SK-N-MC (cell line): ENCODE measurements around the gene POLR3K.

ENCODE experiments used
- EZH2 ChIP-seq: fragments of 200-600 bp; sonication (generic); IDR thresholded peaks from one replicate; pipeline ENCODE4 v1.6.1; 2017; ENCODE audit warnings: antibody characterized with exemption
- FOXP2 ChIP-seq: optimal IDR thresholded peaks from 2 replicates; pipeline ENCODE3; 2011; ENCODE audit warnings: mild to moderate bottlenecking, moderate library complexity; ENCODE audit not compliant: insufficient read depth; ENCODE audit errors: extremely low read length, control extremely low read depth
- POLR2AphosphoS5 ChIP-seq: IDR thresholded peaks from 2 replicates; pipeline ENCODE4 v1.6.1; 2012; ENCODE audit warnings: mild to moderate bottlenecking, low read depth, low read length, borderline replicate concordance

DNA sequence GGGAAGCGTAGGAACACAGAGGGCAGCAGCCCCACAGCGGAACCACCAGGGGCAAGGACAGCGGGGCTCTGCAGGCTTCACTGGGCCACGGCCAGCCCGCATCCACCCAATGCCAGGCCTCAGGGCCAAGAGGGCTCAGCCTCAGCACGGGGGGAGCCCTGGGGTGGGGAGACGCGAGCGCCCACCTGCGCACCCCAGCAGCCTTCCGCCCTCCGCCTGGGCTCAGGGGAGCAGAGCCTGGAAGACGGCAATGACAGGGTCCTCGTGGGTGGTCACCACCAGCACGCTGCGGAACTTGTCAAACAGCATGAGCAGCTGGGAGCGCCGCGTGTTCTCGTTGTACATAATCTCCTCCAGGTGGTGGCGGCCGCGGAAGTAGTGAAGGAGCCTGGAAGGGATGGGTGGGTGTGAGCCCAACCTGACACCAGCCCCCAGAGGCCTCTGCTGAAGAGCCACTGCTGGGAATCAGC is 33.1 kb upstream of the POLR3K start:
- TF ChIP-seq POLR2AphosphoS5 (no peak), EZH2 (no peak), FOXP2 (no peak)
